PFSK-1 (cell line): ENCODE measurements around the gene KLF14.

ENCODE experiments used
- FOXP2 ChIP-seq: optimal IDR thresholded peaks from 2 replicates; pipeline ENCODE3; 2011; ENCODE audit warnings: borderline replicate concordance, control low read depth, inconsistent platforms; ENCODE audit not compliant: insufficient read depth; ENCODE audit errors: extremely low read length, extremely low read depth
- POLR2AphosphoS5 ChIP-seq: IDR thresholded peaks from 2 replicates; pipeline ENCODE4 v1.6.1; 2012; ENCODE audit warnings: low read depth, mild to moderate bottlenecking, control low read depth, low read length, moderate library complexity
- SIN3A ChIP-seq: IDR thresholded peaks from 2 replicates; pipeline ENCODE4 v1.6.1; 2012; ENCODE audit warnings: mild to moderate bottlenecking, low read length, moderate library complexity, borderline replicate concordance; ENCODE audit not compliant: insufficient read depth
- TAF1 ChIP-seq: IDR thresholded peaks from 2 replicates; pipeline ENCODE4 v1.6.1; 2012; ENCODE audit warnings: low read length, control low read depth, borderline replicate concordance; ENCODE audit not compliant: insufficient read depth
- TF ChIP-seq, protein P1 (sequence below), 2 experiments: IDR thresholded peaks; 2 replicates each; pipeline versions ENCODE4 v1.6.1 to v1.8.0; 2011 to 2012; ENCODE audit warnings: low read depth in 2 of 2, low read length in 2 of 2, control low read depth in 1 of 2, inconsistent platforms in 1 of 2, mild to moderate bottlenecking in 1 of 2, moderate library complexity in 1 of 2; ENCODE audit not compliant: insufficient read depth in 1 of 2

DNA sequence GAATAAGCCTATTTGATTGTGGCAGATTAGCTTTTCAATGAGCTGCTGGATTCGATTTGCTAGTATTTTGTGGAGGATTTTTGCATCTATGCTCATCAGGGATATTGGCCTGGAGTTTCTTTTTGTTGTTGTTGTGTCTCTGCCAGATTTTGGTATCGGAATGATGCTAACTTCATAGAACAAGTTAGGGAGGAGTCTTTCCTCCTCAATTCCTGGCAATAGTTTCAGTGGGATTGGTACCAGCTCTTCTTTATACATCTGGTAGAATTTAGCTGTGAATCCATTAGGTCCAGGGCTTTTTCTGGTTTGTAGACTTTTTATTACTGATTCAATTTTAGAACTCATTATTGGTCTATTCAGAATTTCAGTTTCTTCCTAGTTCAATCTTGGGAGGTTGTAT is 43.4 kb upstream of the KLF14 start:
- no peak for TF ChIP-seq POLR2AphosphoS5
- TF ChIP-seq, protein P1, sequence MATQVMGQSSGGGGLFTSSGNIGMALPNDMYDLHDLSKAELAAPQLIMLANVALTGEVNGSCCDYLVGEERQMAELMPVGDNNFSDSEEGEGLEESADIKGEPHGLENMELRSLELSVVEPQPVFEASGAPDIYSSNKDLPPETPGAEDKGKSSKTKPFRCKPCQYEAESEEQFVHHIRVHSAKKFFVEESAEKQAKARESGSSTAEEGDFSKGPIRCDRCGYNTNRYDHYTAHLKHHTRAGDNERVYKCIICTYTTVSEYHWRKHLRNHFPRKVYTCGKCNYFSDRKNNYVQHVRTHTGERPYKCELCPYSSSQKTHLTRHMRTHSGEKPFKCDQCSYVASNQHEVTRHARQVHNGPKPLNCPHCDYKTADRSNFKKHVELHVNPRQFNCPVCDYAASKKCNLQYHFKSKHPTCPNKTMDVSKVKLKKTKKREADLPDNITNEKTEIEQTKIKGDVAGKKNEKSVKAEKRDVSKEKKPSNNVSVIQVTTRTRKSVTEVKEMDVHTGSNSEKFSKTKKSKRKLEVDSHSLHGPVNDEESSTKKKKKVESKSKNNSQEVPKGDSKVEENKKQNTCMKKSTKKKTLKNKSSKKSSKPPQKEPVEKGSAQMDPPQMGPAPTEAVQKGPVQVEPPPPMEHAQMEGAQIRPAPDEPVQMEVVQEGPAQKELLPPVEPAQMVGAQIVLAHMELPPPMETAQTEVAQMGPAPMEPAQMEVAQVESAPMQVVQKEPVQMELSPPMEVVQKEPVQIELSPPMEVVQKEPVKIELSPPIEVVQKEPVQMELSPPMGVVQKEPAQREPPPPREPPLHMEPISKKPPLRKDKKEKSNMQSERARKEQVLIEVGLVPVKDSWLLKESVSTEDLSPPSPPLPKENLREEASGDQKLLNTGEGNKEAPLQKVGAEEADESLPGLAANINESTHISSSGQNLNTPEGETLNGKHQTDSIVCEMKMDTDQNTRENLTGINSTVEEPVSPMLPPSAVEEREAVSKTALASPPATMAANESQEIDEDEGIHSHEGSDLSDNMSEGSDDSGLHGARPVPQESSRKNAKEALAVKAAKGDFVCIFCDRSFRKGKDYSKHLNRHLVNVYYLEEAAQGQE (IDR thresholded peaks at IDR 0.05; ENCODE audit: insufficient read depth in 1 of 2, low read depth in 2 of 2, low read length in 2 of 2), result no peak
- no peak for TF ChIP-seq TAF1
- no peak for TF ChIP-seq SIN3A
- no peak for TF ChIP-seq FOXP2
